Parathyroid adenoma (tissue), 2 donors: ENCODE measurements around the gene DUOX2.
"Not testable (repeated sequence)": the region's sequence is repeated elsewhere in the genome, so short reads cannot be mapped to it uniquely, and the experiment has no call there.

Experiments used
- H2AFZ ChIP-seq: fragments of 300-600 bp; sonication (generic); one replicate; pipeline ENCODE4 v1.7.0; 2017; ENCODE audit warnings: antibody characterized with exemption, mild to moderate bottlenecking
- H3K27ac ChIP-seq: fragments of 300-600 bp; sonication (generic); one replicate; pipeline ENCODE4 v1.7.0; 2017
- H3K27me3 ChIP-seq: fragments of 300-600 bp; sonication (generic); one replicate; pipeline ENCODE4 v1.7.0; 2017; ENCODE audit warnings: low read length; ENCODE audit not compliant: control insufficient read depth, insufficient read depth
- H3K36me3 ChIP-seq: fragments of 300-600 bp; sonication (generic); one replicate; pipeline ENCODE4 v1.7.0; 2017; ENCODE audit warnings: low read length; ENCODE audit not compliant: control insufficient read depth, insufficient read depth
- H3K4me1 ChIP-seq: fragments of 300-600 bp; sonication (generic); one replicate; pipeline ENCODE4 v1.7.0; 2017; ENCODE audit warnings: control low read depth
- H3K4me2 ChIP-seq: fragments of 300-600 bp; sonication (generic); one replicate; pipeline ENCODE4 v1.7.0; 2017; ENCODE audit warnings: low read length
- H3K4me3 ChIP-seq: fragments of 300-600 bp; sonication (generic); one replicate; pipeline ENCODE4 v1.7.0; 2017; ENCODE audit warnings: low read depth, low read length
- H3K79me2 ChIP-seq: fragments of 300-600 bp; sonication (generic); one replicate; pipeline ENCODE4 v1.7.0; 2017; ENCODE audit warnings: control low read depth
- H3K9ac ChIP-seq: fragments of 300-600 bp; sonication (generic); one replicate; pipeline ENCODE4 v1.7.0; 2017; ENCODE audit warnings: mild to moderate bottlenecking
- H3K9me3 ChIP-seq: fragments of 300-600 bp; sonication (generic); one replicate; pipeline ENCODE4 v1.7.0; 2017; ENCODE audit warnings: low read length; ENCODE audit not compliant: control insufficient read depth
- donor health status: primary hyperparathyroidism.

DUOX2 gene

DNA sequence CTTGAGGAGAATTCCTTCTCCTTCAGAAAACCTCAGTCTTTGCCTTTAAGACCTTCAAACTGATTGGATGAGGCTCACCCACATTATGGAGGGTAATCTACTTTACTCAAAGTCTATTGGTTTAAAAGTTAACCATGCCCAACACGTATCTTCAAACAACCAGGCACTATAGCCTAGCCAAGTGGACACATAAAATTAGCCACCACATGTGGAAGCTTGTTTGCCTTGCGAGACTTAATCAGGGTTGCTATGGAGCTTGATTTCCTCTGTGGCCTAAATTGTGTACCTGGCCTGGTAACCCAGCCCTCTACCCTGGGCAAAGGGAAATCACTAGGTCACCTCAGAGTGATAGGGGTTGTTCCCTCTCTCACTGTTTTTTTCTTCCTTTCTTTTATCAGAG is 71.1 kb downstream of the DUOX2 start:
- not testable (repeated sequence) for H3K9me3 ChIP-seq, H2AFZ ChIP-seq, H3K4me3 ChIP-seq, H3K4me1 ChIP-seq, H3K36me3 ChIP-seq, H3K4me2 ChIP-seq, H3K27me3 ChIP-seq, H3K27ac ChIP-seq, H3K9ac ChIP-seq, H3K79me2 ChIP-seq
